Neural cell (in vitro differentiated cells): ENCODE data around the gene DOCK4.

Experiments
- CTCF ChIP-seq: fragments of 450-650 bp; IDR thresholded peaks from 2 replicates; pipeline ENCODE4 v1.5.1; 2014; ENCODE audit warnings: antibody characterized with exemption, mild to moderate bottlenecking, moderate library complexity; ENCODE audit not compliant: poor library complexity, severe bottlenecking
- EP300 ChIP-seq: fragments of 450-650 bp; conservative IDR thresholded peaks from 2 replicates; pipeline ENCODE4 v1.6.1; 2014; ENCODE audit warnings: antibody characterized with exemption, mild to moderate bottlenecking, moderate library complexity; ENCODE audit not compliant: poor library complexity, severe bottlenecking
- EZH2 ChIP-seq: fragments of 200-600, 300-800 bp; shearing (Covaris generic), sonication (generic); IDR thresholded peaks from 2 replicates; pipeline ENCODE4 v1.6.1; 2014; ENCODE audit warnings: antibody characterized with exemption, low read length, borderline replicate concordance, mild to moderate bottlenecking; ENCODE audit not compliant: insufficient read depth, poor library complexity, severe bottlenecking
- MXI1 ChIP-seq: fragments of 450-650 bp; conservative IDR thresholded peaks from 2 replicates; pipeline ENCODE4 v1.6.1; 2014; ENCODE audit warnings: antibody characterized with exemption, mild to moderate bottlenecking; ENCODE audit not compliant: poor library complexity, severe bottlenecking
- POLR2AphosphoS5 ChIP-seq: IDR thresholded peaks from 2 replicates; pipeline ENCODE4 v1.6.1; 2012
- RAD21 ChIP-seq: fragments of 450-650 bp; conservative IDR thresholded peaks from 2 replicates; pipeline ENCODE4 v1.6.1; 2014; ENCODE audit warnings: antibody characterized with exemption, mild to moderate bottlenecking, moderate library complexity
- REST ChIP-seq: IDR thresholded peaks from 2 replicates; pipeline ENCODE4 v1.6.1; 2012; ENCODE audit warnings: borderline replicate concordance
- SMC3 ChIP-seq: fragments of 450-650 bp; conservative IDR thresholded peaks from 2 replicates; pipeline ENCODE4 v1.6.1; 2014; ENCODE audit warnings: antibody characterized with exemption, mild to moderate bottlenecking, moderate library complexity; ENCODE audit not compliant: poor library complexity
- TAF1 ChIP-seq: IDR thresholded peaks from 2 replicates; pipeline ENCODE4 v1.6.1; 2012; ENCODE audit warnings: low read depth

GRCh38 chr7:111954474-111955381 lies 251.5 kb downstream of the DOCK4 start:
- TF ChIP-seq CTCF (no peak), POLR2AphosphoS5 (no peak), SMC3 (no peak), MXI1 (no peak), EZH2 (no peak), RAD21 (no peak), REST (no peak), TAF1 (no peak), EP300 (no peak)
